ENCODE data around the gene FNDC3B.
"Not testable (repeated sequence)": the region's sequence is repeated elsewhere in the genome, so short reads cannot be mapped to it uniquely, and the experiment has no call there.

FNDC3B gene

DNA sequence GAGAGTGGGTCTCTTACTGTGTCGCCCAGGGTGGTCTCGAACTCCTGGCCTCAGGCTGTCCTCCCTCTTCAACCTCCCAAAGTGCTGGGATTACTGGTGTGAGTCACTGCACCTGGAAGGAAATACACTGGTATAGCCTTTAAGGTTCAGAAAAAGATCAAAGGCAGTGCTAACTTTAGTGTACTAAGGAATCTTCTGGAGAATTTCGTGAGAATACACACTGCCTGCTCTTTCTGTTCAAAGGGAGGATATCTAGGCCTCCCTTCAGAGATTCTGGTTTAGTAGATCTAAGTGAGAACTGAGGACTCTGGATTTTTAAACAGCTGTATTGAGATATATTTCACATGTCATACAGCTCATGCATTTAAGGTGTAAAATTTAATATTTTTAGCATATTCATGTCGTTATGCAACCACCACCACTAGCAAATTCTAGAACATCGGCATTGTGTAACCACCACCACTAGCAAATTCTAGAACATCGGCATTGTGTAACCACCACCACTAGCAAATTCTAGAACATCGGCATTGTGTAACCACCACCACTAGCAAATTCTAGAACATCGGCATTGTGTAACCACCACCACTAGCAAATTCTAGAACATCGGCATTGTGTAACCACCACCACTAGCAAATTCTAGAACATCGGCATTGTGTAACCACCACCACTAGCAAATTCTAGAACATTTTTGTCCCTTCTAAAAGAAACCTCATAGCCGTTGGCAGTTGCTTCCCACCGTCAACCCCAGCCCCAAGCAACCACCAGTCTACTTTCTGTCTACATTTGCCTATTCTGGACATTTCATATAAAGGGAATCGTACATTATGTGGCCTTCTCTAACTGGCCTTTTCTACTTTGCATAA is 54.4 kb downstream of the FNDC3B start:
- not testable (repeated sequence) for DNase-seq (ENCODE audit: low read depth)

GRCh38 chr3:172094621-172095557 is 55.5 kb downstream of the FNDC3B start:
- DNase-seq (ENCODE audit: low read depth), result no peak

DNA sequence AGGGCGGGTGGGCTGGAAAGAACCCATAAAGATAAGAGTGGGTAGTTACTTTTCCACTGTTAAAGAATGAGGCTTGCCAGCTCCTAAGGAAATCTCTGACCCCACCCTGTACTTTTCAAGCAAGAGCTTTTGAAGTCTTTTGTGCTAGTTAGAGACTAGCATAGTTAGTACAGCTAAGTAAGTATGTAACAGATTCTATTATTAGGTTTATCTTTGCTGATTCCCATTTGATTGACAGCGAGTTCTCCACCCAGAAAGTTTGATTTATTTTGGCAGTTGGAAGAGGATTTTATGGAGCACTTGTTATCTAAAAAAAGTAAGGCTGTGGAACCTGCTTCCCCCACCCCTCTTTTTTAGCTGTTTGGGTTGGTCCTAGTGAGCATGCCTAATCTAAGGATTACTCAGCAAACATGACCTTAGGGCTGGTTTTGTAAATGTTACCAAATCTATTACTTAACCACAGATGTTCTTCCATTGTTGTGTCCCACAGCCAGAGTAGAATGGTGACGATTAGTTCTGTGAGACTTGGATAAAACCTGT is 57.6 kb downstream of the FNDC3B start:
- peak; percentile 46 for DNase-seq (ENCODE audit: low read depth)

GRCh38 chr3:172097585-172097984 is 58.2 kb downstream of the FNDC3B start:
- no peak for DNase-seq (ENCODE audit: low read depth)

- DNase-seq (ENCODE audit: low read depth), result no peak
These were observed 59.5 kb downstream of the FNDC3B start for GRCh38 chr3:172098698-172099494.

DNA sequence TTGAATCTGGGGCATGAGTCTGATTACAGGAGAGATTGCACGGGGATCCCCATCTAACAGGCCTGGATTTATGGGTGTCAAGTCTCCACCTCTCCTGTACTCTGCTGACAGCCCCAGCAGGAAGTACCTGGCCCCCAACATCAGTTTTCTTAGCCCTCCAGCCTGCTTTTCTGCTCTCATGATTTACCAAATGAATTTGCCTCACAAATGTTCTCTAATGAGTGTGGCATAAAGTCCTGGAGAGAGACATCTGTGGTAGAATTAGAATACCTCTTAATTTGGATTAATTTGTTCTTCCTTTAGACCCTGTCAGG is 60.1 kb downstream of the FNDC3B start:
- DNase-seq (ENCODE audit: low read depth), result no peak

DNA sequence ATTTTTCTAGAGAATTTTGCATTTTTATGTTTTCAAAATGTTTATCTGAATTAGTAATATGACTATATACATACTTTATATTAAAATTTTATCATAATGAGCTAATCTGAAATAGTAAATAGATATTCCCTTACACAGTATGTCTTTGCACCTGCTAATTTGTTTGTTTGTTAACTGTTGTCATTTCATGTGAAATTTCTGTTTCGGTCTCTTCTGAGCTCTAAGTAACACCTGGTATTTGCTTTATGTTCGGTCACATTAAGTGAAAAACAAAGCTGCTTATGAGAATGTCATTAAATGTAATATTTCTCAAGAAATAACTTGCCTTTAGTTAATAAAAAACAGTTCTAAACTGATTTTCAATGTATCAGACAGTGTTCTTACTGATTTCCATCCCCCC is 61.1 kb downstream of the FNDC3B start:
- DNase-seq (ENCODE audit: low read depth), result no peak

GRCh38 chr3:172101107-172101506 is 61.7 kb downstream of the FNDC3B start:
- DNase-seq (ENCODE audit: low read depth), result no peak

DNA sequence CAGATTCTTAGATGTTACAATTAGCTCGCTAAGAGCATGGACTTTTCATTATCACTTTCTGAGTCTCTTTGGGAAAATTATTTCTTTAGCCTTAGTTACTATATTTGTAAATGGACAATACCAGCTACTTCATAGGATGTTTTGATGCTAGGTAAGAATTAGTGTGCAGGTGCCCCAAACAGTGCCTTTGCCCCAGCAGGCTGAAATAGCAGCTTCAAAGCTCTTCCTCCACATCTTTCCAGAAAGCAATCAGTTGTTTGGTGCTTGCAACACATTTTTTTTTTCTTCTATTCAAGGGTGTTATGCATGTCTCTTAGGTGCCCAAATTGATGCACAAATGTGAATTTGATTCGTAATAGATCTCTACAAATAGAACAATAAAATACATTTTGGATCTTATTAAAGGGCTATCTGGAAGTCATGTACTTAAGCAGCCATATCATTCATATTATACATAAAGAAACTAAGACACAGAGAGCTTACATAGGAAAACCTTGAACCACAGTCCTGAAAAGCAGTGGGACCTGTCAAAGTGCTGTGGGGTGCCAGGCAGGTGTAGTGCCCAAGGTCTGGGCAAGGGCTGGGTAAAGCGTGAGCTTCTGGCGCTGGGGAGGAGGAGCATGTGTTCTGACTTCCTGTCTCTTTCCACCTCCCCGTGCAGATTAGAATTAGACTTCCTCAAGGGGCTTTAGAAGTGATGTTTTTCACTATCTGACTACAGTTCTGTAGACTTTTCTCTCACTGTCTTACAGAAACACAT is 62.9 kb downstream of the FNDC3B start:
- DNase-seq (ENCODE audit: low read depth), result no peak

DNA sequence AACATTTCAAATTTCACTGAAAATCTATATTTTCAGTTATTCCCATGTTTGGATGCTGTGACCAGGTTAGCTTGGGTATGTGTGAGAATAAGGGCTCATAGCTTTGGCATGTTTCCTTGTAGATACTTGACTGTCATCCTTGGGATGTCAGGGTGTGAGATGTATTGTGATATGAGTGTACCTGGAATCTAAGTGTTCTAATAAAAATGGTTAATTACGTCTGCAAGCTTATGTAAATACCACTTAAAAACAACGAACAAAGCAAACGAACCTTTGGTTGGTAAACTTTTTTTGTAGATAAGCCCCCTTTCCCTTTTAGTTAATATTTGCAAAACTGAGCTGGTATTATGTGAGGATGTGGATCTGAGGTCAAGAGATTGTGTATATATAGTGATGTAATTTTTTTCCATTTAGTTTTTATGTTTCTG is 63.5 kb downstream of the FNDC3B start:
- no peak for DNase-seq (ENCODE audit: low read depth)

- peak; percentile 83 for DNase-seq (ENCODE audit: low read depth)
These were observed 64.3 kb downstream of the FNDC3B start for GRCh38 chr3:172103724-172104123.

- no peak for DNase-seq (ENCODE audit: low read depth)
These were observed 65.2 kb downstream of the FNDC3B start for GRCh38 chr3:172104471-172105072.

DNA sequence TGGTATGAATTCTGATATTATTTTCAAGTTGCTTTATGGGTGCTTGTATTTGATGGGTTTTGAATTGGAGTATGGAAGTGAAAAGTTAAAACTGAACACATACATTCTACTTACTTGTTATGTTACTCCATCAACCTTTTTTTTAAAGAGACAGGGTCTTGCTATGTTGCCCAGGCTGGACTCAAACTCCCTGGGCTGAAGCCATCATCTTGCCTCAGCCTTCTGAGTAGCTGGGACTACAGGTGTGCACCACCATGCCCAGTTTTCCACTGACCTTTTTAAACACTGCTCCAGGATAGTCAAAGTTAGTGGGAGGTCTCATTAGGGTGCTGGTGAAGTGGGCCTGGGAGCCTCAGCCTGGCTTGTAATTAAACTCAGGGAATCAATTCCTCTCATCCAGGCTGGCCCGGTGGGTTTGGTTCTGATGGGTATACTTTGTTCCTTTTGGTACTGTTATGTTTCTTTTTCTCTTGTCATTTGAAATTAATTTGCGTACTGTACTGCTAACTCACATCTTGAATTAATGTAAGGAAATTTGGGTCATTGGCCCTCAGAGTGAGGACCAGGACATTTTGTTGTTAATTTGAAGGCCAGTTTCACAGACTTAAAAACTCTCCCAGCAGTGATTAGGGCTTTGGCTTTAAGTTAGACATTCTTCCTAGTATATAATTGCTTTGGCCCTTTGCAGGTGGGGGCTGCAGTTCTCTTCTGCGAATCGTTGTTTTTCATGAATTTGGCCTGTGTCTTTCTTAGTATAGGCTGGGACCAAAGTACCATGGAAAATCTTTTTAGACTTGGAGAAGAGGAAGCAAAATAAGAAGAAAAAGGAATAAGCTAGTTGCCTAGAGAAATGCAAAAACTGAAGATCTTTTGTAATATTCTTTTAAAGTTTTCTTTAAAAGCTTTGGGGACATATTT is 66.9 kb downstream of the FNDC3B start:
- DNase-seq (ENCODE audit: low read depth), result no peak

DNA sequence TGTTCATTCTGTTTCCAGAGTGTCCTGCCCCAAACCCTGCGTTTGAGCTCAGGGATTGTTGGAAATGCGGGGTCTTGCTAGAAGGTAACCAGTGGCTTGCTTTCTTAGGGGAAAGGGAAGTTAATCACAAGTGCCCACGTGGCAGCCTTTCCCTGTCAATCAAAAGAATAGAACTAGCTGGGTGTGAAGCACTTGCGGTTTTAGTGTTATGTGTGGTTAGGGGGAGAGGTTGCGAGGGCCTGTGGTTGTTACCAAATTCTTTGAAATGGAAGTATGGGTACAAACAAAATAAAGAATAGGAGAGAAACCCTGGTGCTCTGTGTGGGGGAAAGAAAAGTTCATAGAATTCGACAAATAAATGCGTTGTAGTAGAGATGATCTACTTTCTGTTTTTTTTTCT is 67.6 kb downstream of the FNDC3B start:
- DNase-seq (ENCODE audit: low read depth), result no peak

- DNase-seq (ENCODE audit: low read depth), result no peak
These were observed 68.0 kb downstream of the FNDC3B start for GRCh38 chr3:172107403-172107802.

- no peak for DNase-seq (ENCODE audit: low read depth)
These were observed 70.9 kb downstream of the FNDC3B start for GRCh38 chr3:172110127-172110779.

DNA sequence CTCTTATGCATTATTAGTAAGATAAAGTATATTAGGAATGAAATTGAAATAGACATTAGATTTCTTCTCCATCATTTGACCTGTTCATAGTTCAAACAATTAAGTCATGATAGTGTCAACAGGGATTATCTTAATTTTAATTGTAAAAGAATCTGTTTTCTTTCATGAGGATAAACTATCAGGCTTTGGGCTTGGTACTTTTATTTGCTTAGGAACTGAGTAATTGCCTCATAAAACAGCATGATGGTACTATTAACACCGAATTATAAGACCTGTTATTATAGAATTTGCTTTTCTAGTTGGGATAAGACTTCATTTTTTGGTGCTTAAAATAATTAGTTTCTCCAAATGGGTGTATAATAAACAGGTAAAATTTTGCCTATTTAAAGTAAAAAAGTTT is 71.8 kb downstream of the FNDC3B start:
- DNase-seq (ENCODE audit: low read depth), result no peak

DNA sequence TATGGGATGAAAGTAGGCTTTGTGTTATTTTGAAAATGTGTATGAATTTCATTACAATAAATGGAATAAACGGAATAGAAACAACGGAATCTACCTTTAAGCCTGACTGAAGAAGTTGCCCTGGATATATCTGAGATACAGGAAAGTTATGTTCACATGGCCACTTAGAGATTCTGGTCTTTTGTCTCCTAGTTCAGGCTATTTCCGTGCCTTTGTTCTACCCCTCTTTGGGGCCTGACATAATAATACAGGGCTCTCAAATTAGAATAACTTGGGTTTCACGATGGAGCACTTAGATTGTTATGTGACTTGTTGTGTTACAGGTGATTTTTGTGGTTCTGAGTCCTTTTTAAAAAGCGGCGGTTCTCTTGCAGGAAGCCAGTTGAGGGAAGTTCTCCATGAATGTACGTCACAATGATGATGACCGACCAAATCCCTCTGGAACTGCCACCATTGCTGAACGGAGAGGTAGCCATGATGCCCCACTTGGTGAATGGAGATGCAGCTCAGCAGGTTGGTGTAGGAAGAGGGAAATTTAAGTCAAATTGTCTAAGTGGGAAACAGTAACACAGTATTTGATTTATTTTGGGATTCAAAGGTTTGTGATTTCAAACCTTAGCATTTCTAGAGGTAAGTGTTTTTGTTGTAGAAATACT is 72.8 kb downstream of the FNDC3B start:
- no peak for DNase-seq (ENCODE audit: low read depth)

DNA sequence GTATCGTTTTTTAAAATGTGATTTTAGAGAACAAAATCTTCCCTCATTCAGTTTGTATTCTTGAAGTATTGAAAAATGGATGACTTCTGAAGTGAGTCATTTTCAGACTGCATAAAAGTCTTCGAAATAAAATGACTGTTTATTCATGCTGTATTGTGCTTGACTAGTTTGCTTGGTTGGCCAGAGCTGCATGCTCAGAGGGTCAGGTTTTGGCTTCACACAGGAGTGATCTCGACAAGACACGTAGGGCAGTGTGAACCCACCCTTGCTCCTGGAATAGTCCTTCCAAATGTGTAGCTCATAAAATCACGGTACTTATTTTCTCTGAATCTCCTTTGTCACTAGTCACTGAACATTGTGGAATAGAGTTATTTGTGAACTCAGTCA is 73.3 kb downstream of the FNDC3B start:
- no peak for DNase-seq (ENCODE audit: low read depth)

Measured in non-pigmented ciliary epithelial cell (primary cell).